GM12872 (cell line): Measurements from ENCODE around the gene WNK2.

Experiments used
- TF ChIP-seq, protein P1 (sequence below): IDR thresholded peaks from 3 replicates; pipeline ENCODE4 v1.5.1; 2011; ENCODE audit warnings: low read depth, mild to moderate bottlenecking, low read length, moderate library complexity; ENCODE audit not compliant: insufficient read depth

WNK2 gene

DNA sequence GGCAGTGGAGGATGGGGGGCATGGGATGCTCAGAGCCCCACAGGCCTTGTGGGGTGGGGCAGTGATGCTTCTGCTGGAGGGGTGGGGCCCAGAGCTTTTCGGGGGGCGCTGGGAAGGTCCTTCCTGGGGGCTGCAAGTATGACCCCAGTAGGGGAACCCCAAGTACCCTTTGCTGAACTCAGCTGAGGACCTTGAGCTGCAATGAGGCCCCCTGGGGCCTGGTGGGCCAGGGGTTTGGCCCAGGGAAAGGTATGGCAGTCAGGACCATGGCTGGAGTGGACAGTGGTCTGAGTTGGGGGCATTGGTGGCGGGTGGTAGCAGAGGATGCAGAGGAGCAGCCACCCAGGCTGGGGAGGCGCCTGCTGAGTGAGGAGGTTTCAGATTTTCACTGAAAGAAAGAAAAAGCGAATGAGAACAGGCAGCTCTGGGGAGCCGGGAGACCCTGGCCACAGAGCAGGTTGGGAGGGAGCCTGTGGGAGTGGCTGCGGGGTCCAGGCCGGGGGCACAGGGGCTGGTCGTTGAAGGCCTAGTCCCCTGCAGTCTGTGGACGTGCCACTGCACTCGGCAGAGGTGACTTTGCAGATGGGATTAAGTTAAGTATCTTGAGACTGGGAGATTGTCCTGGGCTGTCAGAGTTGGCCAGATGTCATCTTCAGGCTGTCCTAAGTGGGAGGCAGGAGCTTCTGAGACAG, 19.2 kb downstream of the WNK2 start:
- TF ChIP-seq, protein P1, sequence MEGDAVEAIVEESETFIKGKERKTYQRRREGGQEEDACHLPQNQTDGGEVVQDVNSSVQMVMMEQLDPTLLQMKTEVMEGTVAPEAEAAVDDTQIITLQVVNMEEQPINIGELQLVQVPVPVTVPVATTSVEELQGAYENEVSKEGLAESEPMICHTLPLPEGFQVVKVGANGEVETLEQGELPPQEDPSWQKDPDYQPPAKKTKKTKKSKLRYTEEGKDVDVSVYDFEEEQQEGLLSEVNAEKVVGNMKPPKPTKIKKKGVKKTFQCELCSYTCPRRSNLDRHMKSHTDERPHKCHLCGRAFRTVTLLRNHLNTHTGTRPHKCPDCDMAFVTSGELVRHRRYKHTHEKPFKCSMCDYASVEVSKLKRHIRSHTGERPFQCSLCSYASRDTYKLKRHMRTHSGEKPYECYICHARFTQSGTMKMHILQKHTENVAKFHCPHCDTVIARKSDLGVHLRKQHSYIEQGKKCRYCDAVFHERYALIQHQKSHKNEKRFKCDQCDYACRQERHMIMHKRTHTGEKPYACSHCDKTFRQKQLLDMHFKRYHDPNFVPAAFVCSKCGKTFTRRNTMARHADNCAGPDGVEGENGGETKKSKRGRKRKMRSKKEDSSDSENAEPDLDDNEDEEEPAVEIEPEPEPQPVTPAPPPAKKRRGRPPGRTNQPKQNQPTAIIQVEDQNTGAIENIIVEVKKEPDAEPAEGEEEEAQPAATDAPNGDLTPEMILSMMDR: no peak

DNA sequence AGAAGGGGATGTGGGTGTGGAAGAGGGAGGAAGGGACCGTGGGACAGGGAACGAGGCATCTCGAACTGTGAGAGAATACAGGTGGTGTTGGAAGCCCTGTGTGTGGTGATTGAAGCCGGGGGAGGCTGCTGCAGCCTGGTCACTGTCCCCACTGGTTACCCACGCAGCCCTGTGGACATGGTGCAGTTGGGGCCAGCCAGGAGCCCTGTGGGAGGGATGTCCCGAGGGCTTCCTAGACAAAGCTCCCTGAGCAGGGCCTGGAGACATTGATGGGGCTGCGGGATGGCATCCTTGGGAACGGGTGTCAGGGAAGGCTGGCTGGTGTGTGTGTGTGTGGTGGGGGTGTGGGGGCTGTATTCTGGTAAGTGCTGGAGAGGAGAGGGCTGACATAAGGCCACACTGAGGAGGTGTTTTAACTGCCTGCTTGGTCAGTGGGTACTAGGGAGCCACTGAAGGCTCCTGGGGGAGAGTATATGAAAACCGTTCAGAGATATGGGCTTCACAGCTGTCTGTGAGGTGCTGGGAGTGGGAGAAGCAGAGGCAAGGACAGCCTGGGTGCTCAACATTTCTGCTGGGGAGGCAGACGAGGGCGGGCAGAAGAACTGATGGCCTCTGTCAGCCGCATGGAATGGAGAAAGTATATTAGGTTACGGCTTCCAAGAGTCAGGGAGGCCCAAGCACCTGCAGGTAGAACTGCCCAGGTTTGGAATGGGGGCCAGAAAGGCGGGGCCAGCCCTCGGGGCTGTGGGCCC, 20.0 kb downstream of the WNK2 start:
- TF ChIP-seq, protein P1: no peak

DNA sequence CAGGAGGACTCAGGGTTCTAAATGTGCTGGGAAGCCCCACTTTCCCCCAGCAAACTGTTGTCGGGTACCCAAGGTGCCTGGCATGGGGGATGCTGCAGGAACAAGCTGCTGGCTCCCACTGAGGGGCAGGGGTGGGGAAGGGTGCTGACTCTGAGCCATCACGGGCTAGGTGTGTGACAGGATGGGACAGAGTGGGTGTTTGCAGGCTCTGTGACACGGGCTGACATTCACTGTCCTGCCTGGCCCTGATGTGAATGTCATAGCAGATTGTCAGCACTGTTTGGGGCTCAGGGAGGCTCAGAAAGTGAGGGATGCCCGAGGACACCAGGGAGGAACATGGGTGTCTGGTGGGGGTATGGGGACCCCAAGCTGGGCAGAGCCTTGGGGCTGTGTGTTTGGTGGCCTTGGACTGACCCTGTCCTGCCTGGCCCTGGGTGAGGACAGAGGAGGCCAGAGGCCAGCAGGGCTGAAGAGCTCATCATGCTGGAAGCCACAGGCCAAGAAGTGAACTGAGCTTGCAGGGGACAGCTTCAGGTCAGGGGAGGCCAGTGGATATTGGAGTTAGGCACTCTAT, 20.6 kb downstream of the WNK2 start:
- TF ChIP-seq, protein P1: no peak

DNA sequence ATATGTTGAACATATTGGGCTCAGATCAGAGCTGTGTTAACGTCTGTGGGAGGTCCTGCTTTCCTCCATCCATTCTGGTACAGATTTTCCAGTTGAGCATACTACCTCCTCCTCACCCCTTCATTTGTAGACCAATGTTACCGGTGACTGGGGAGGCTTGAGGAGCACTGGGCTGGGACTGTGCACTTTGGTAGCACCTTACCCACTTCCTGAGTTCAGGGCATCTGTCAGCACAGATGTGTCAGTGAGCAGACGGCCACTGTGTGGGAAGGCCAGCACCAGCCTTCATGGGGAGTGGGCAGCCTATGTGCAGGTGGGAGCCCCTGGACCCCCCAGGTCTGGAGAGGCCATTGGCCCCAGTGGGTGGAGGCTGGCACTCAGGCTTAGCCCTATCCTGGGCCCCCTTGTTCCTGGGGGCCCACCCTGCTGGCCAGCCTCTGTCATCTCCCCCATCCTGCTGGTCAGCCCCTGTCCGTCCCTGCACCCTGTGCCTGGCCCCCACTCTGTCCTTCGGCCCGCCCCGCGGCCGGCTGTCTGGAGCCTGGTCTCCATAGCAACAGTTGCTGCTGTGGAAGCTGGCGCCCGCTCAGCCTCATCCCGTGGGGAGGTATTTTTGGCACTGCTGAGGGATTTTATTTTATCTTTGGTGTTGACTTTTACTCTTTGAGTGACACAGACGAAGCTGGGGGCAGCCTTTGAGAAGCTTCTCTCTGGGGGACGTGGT, 21.3 kb downstream of the WNK2 start:
- TF ChIP-seq, protein P1: no peak

DNA sequence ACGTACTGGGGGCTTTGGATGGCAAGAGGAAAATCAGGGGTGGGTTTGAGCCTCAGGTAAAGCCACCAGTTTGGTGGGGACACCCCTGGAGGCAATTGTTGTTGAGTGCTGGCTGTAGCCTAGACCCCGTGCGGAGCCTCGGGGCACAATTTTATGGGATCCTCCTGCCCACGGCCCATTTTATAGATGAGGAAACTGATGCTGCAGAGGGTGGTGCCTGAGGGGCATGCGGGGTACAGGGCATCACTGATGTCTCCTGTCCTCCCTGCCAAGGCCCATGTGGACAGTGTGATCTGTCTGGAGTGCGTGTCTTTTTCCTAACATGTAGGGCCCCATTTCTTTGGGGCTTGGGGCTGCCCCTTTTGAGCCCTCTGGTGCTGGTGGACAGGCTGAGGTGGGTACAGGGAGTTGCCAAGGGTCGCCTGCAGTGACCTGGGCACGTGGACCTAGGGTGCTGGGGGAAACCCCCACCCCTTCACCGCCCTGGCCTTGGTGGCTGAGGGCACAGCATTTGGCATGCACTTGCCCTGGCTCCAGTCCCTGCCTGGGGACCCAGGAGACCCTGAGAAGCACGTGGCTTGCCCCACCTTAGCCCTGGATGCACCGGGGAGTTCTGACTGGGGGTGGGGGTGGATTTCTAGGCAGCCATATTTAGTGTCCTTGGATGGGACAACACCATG, 22.1 kb downstream of the WNK2 start:
- TF ChIP-seq, protein P1: no peak

DNA sequence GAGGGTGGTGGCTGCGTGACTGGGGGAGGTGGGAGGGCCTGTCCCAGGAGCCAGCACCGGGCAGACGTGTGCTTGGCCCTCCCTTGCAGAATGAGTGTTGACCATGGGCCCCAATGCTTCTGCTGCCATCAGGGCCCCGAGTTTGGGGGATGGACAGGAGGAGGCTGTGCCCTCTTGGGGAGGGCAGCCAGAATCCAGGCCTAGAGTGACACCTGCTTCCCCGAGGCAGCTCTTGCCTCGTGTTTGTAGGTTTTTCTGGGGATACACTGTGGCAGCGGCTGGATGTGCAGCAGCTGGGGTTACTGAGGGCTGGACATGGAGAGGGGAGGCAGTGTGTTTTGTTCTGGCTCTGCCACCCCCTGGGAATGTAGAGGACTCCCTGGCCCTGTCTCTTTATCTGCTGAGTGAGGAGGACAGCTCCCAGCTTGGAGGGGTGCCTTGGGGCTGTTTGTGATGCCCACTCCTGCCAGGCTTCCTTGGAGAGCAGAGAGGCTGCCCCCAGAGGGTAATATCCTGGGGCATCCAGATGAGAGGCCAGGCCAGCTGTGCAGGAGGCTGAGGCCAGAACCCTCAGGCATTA, 22.7 kb downstream of the WNK2 start:
- TF ChIP-seq, protein P1: no peak
